ENCODE measurements around the gene SLC1A2.
A peak's percentile ranks its signal among the peaks of the same experiment; 100 is the strongest.

SLC1A2 gene

GRCh38 chr11:35317253-35317652, 102.1 kb downstream of the SLC1A2 start:
- Histone ChIP-seq H3K36me3 (replicated peaks) (no peaks in the 10 kb centered on the region), H3K9me3 (no peaks in the 10 kb centered on the region)

DNA sequence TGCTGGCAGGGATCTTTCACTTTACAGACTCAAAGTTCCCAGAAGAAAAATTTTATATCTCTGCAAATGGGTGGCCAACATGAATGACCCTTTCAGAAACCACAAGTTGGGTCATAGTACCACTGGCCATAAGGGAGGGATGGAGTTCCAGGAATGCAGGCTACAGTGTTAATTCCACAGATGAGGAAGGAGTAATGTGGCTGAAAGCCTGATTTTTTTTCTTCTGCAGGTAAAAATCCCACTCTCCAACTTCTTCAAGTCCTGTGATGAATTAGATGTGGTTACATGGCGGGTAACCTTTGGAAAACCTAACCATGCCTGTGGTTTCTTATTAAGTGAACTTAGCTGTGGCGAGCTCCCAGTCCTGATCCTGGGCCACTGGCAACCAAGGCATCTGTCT, 103.2 kb downstream of the SLC1A2 start:
- no peak for DNase-seq (ENCODE audit: low spot score in 2 of 2)
- Histone ChIP-seq H3K9me3 (no peaks in the 10 kb centered on the region), H3K27me3 (ENCODE audit: low read depth) (no peaks in the 10 kb centered on the region), H3K4me3 (no peak overlapping the region), H3K4me1 (peaks cover 3% of the 10 kb centered on the region), H3K36me3 (replicated peaks) (no peaks in the 10 kb centered on the region)
- in situ Hi-C loops (cut with MboI; ENCODE audit: low sequenced_read_pairs), result no loop called here

More at GRCh38 chr11:35317253-35317652, 102.1 kb downstream of the SLC1A2 start:
- no peaks in the 10 kb centered on the region for H3K27me3 ChIP-seq (ENCODE audit: low read depth)
- in situ Hi-C loops (cut with MboI; ENCODE audit: low sequenced_read_pairs), result no loop called here
- DNase-seq (ENCODE audit: low spot score in 2 of 2), result no peak
- peaks cover 6% of the 10 kb centered on the region for H3K4me1 ChIP-seq
- no peak overlapping the region for H3K4me3 ChIP-seq

DNA sequence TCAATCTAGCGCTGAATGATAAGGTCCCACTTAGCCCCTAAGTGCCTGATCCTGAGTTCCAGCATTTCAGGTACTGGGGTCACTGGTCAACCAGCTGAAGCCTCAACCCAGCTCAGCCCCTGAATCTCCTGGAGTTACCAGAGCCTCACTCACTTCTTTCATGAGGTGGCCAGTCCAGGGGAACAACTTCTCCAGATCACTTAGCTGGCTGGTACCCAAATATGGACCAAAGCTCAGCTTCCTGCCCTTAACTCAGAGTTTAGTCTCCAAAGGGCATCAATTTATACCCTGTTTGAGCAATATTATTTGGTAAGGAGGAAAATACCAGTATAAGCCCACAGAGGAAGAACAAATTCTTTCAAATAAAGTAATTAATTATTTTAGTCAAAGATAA, 105.6 kb downstream of the SLC1A2 start:
- peaks cover 3% of the 10 kb centered on the region for H3K4me1 ChIP-seq
- no peaks in the 10 kb centered on the region for H3K9me3 ChIP-seq
- no peaks in the 10 kb centered on the region for H3K27me3 ChIP-seq (ENCODE audit: low read depth)
- no peak for DNase-seq (ENCODE audit: low spot score in 2 of 2)
- H3K4me3 ChIP-seq, result no peak overlapping the region
- no peaks in the 10 kb centered on the region for H3K36me3 ChIP-seq (replicated peaks)
- in situ Hi-C loops (cut with MboI; ENCODE audit: low sequenced_read_pairs), result no loop called here

DNA sequence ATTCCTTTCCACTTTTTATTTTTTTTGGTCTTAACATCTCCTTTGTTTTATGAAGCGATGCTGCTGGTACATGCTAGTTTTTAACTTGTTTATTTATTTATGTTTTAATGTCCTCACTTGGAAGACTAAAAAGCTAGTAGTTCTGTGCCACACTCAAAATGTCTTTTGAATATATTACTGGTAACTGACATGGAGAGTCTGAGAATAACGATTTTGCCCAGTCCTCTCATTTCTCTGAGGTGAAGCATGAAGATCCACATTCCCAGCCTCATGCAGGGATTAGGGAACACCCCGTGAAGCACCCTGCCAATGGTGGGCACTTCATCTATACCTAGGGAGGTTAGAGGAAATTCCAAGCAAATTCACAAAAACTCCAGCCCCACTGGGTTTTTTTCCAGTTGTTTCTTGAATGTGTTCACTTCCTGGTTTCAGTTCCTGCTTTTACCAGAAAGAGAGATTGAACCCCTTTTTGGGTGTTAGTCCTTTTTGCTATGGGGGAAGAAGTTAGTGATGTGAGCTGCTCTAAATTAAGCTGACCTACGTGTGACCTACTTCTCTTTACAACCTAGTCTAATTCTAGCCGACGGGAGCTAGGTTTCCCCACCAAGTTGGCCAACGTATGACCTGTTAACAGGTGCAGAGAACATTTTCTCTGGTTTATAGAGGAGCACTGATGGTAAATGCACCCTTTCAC, 106.1 kb downstream of the SLC1A2 start:
- DNase-seq (ENCODE audit: low spot score in 2 of 2), result no peak

DNA sequence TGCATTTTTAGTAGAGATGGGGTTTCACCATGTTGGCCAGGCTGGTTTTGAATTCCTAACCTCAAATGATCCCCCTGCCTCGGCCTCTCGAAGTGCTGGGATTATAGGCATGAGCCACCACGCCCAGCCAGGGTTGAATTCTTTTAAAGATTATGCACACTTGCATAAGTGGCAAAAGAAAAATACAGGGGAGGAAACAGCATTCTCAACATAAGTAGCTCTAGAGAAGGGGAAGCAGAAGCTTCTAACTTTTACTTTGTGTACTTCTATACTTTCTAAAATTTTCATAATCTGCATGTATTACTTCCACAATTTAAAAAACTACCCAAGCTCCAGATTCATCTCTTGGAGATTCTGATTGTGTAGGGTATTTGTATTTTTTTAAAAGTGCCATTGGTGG, 108.0 kb downstream of the SLC1A2 start:
- Histone ChIP-seq H3K4me3 (no peak overlapping the region), H3K9me3 (no peaks in the 10 kb centered on the region), H3K4me1 (peaks cover 3% of the 10 kb centered on the region), H3K36me3 (replicated peaks) (no peaks in the 10 kb centered on the region), H3K27me3 (ENCODE audit: low read depth) (no peaks in the 10 kb centered on the region)
- in situ Hi-C loops (cut with MboI; ENCODE audit: low sequenced_read_pairs), result no loop called here
- peak; percentile 20 to 55 for DNase-seq (ENCODE audit: low spot score in 2 of 2)

More for the DNA sequence above, 106.1 kb downstream of the SLC1A2 start:
- Histone ChIP-seq H3K9me3 (no peaks in the 10 kb centered on the region), H3K4me1 (peaks cover 3% of the 10 kb centered on the region), H3K36me3 (replicated peaks) (no peaks in the 10 kb centered on the region), H3K4me3 (no peak overlapping the region), H3K27me3 (ENCODE audit: low read depth) (no peaks in the 10 kb centered on the region)
- in situ Hi-C loops (cut with MboI; ENCODE audit: low sequenced_read_pairs), result no loop called here

- in situ Hi-C loops (cut with MboI; ENCODE audit: low sequenced_read_pairs), result no loop called here
- peaks cover 3% of the 10 kb centered on the region for H3K4me1 ChIP-seq
- no peaks in the 10 kb centered on the region for H3K27me3 ChIP-seq (ENCODE audit: low read depth)
- no peak for DNase-seq (ENCODE audit: low spot score in 2 of 2)
- H3K36me3 ChIP-seq (replicated peaks), result no peaks in the 10 kb centered on the region
- no peak overlapping the region for H3K4me3 ChIP-seq
- H3K9me3 ChIP-seq, result no peaks in the 10 kb centered on the region
Observed at GRCh38 chr11:35308157-35308556, 111.2 kb downstream of the SLC1A2 start.

DNA sequence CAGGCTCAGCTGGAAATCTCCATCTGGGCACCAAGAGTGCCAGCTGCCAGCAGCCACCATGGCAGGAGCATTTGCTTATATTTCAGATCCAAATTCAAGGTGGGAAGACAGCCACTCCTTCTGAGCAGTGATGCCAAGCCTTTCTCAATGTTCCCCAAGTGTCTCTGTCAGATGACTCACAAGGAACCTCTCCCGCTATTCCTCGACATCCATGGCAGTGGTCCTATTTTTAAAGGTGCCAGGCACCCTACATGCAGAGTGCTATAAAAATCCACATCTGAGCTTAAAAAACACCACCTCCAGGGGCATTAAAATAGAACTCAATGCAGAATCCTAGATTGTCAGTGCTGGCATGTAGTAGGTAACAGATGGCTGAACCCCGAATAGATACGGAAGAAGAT, 112.1 kb downstream of the SLC1A2 start:
- in situ Hi-C loops (cut with MboI; ENCODE audit: low sequenced_read_pairs), result no loop called here

DNA sequence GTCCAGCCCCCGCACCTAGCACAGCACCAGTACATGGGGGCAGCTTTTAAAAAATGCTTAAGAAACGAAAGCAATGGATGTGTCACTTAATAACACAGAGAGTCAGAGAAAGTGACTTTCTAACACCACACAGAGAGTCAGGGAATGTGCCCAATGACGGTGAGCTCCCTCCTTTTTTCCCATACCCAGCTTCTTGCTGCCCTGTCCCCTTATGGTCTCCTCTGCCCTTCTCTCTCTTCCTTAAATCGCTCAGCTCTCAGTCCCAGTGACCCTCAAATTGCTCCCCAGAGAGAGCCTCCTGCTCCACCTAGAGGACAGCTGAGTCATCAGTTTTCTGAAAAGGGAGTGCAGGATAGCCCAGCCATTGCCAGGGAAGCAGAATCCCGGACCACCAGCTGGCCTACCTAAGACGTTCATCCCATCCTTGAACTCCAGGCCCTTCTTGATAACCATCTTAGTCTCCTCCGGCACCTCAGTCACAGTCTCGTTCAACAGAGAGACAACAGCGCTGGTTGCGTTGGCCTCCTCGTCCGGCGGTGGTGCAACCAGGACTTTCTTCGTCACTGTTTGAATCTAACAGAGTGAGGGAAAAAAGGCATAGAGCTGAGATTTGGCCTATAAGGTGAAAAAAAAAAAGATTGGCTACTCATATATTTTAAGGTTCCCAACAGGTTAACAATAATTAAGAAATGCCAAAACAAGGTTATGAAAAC, 113.5 kb downstream of the SLC1A2 start:
- H3K4me1 ChIP-seq, result no peaks in the 10 kb centered on the region
- no peak overlapping the region for H3K4me3 ChIP-seq
- no peaks in the 10 kb centered on the region for H3K27me3 ChIP-seq (ENCODE audit: low read depth)
- H3K36me3 ChIP-seq (replicated peaks), result no peaks in the 10 kb centered on the region
- peak; percentile 38 to 40 for DNase-seq (ENCODE audit: low spot score in 2 of 2)
- in situ Hi-C loops (cut with MboI; ENCODE audit: low sequenced_read_pairs), result no loop called here
- no peaks in the 10 kb centered on the region for H3K9me3 ChIP-seq

More for the DNA sequence above, 112.1 kb downstream of the SLC1A2 start:
- Histone ChIP-seq H3K9me3 (no peaks in the 10 kb centered on the region), H3K36me3 (replicated peaks) (no peaks in the 10 kb centered on the region), H3K4me3 (no peak overlapping the region), H3K27me3 (ENCODE audit: low read depth) (no peaks in the 10 kb centered on the region), H3K4me1 (peaks cover 3% of the 10 kb centered on the region)
- no peak for DNase-seq (ENCODE audit: low spot score in 2 of 2)

DNA sequence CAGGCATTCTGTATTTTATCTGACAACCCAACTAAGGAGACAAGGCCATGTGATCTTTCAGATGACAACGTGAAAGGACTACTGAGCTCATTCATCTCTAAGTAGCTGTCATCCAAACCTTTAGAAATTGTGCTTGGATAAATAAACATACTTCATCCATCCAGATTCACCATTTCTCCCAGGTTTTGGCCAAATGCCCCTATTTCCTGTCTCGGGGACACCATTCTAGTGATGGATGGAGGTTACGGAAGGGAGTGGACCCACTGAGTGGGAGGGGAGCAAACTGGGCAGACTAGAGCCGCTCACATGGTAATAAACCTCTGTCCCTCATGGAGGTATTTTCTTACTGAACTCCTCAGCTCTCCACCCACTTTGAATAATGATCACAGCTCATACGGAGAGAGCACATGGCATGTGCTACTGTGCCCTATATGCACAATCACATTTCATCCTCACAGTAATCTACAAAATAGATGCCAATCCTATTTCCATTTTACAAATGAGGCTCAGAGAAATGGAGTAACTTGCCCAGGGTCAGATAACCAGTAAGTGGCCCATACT, 114.4 kb downstream of the SLC1A2 start:
- in situ Hi-C loops (cut with MboI; ENCODE audit: low sequenced_read_pairs), result no loop called here
- Histone ChIP-seq H3K27me3 (ENCODE audit: low read depth) (no peaks in the 10 kb centered on the region), H3K4me3 (no peak overlapping the region), H3K36me3 (replicated peaks) (no peaks in the 10 kb centered on the region), H3K9me3 (no peaks in the 10 kb centered on the region), H3K4me1 (no peaks in the 10 kb centered on the region)
- DNase-seq (ENCODE audit: low spot score in 2 of 2), result no peak

GRCh38 chr11:35304386-35304775, 115.0 kb downstream of the SLC1A2 start:
- H3K9me3 ChIP-seq, result no peaks in the 10 kb centered on the region
- in situ Hi-C loops (cut with MboI; ENCODE audit: low sequenced_read_pairs), result no loop called here
- H3K4me3 ChIP-seq, result no peak overlapping the region
- H3K4me1 ChIP-seq, result no peaks in the 10 kb centered on the region
- no peaks in the 10 kb centered on the region for H3K36me3 ChIP-seq (replicated peaks)
- DNase-seq (ENCODE audit: low spot score in 2 of 2), result no peak
- H3K27me3 ChIP-seq (ENCODE audit: low read depth), result no peaks in the 10 kb centered on the region

DNA sequence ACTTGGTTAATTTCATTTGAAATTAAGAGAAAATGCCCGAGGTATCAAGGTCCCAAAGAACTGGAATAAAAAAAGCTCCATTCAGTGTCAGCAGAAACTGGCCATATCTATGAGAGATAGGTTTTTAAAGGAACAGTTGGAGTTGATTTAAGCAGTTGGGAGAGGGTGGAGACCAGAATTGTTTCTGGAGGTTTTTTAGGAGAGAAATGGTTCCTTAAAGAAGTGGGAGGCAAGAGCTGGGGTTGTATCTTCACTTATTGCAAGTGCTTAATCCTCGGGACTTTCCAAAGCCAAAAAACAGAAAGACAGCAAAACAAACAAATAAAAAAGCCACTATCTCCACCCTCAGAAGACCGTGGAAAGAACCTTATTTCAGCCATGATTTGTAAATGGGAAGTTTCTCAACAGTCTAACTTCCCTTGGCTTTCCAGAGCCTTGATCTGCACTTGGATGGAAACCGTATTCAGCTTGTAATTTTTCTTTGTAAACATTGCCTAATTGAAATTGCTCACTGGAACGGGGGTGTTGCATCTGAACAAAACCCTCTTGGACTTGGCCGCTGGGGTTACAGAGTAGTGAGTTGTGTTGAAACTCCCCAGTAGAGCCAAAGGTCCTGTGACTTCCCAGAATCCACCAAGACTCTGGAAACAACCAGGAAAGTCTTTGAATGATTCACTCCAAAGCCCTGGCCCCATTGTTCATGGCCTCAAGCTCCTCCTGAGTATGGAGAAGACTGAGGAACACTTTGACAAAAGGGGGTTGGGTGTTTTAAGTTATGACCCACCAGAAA, 115.6 kb downstream of the SLC1A2 start:
- Histone ChIP-seq H3K4me1 (no peaks in the 10 kb centered on the region), H3K27me3 (ENCODE audit: low read depth) (no peaks in the 10 kb centered on the region), H3K9me3 (no peaks in the 10 kb centered on the region), H3K36me3 (replicated peaks) (no peaks in the 10 kb centered on the region), H3K4me3 (no peak overlapping the region)
- in situ Hi-C loops (cut with MboI; ENCODE audit: low sequenced_read_pairs), result no loop called here
- DNase-seq (ENCODE audit: low spot score in 2 of 2), result no peak

DNA sequence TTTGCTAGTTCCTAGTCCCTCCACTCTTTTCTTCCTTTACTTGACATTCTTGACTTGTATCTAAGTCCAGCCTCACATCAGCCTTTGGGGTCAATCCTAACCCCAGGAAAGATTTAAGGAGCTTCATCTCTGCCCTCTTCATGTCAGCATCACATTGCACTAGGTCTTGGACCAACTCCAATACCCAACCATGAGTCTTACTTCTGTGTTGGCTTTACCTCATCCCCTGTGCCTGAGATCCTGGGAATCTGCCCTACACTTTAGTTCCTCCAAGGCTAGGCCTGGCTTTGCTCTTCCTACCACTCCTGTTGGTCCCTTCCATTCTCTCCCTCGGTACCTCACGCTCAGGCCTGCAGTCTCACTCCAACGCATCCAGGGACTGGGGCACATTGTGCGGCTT, 117.0 kb downstream of the SLC1A2 start:
- Histone ChIP-seq H3K4me3 (no peak overlapping the region), H3K4me1 (no peaks in the 10 kb centered on the region), H3K36me3 (replicated peaks) (no peaks in the 10 kb centered on the region), H3K9me3 (no peaks in the 10 kb centered on the region), H3K27me3 (ENCODE audit: low read depth) (no peaks in the 10 kb centered on the region)
- DNase-seq (ENCODE audit: low spot score in 2 of 2), result no peak
- in situ Hi-C loops (cut with MboI; ENCODE audit: low sequenced_read_pairs), result no loop called here

DNA sequence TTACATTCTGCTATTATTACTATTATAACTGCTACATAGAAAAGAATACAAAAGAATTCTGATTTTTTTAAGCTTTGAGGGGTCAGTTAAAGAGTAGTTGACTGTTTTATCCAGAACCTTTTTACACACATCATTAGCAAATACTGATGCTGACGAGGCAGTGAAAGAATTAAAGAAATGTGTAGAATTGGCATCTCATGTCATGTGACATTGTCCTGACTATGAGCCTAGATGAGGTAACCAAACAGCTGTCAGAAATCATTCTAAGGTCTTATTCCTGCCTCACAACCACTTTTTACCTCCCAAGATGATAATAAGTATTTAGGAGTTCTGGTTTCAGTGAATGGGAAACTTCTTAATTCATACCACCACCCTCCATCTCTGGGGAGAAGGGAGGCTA, 121.0 kb downstream of the SLC1A2 start:
- in situ Hi-C loops (cut with MboI; ENCODE audit: low sequenced_read_pairs), result no loop called here
- H3K4me3 ChIP-seq, result no peak overlapping the region
- 0 out of 2 replicates have a peak, but pooled peaks cover 4% of the 10 kb centered on the region for H3K27me3 ChIP-seq (ENCODE audit: low read depth)
- no peaks in the 10 kb centered on the region for H3K4me1 ChIP-seq
- no peak for DNase-seq (ENCODE audit: low spot score in 2 of 2)
- H3K36me3 ChIP-seq (replicated peaks), result no peaks in the 10 kb centered on the region
- H3K9me3 ChIP-seq, result no peaks in the 10 kb centered on the region

DNA sequence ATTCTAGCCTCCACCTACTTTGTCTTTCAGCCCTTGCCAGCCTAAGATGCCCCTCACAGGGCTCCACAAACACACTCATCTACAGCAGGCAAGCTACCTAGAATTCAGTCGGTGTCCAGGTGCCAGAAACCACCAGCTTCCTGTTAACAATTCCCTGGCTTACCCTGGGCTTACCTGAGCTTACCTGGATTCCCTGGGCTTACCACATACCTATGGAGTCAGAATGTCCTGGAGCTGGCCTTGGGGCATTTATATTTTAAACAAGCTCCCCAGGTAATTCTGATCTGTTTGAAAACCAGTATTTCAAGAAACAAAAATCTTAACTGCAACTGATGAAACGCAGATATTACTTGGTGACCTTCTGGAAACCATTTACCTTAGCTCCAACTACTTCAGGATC, 123.6 kb downstream of the SLC1A2 start:
- Histone ChIP-seq H3K9me3 (no peaks in the 10 kb centered on the region), H3K36me3 (replicated peaks) (no peaks in the 10 kb centered on the region), H3K27me3 (ENCODE audit: low read depth) (0 out of 2 replicates have a peak, but pooled peaks cover 4% of the 10 kb centered on the region), H3K4me1 (no peaks in the 10 kb centered on the region), H3K4me3 (no peak overlapping the region)
- in situ Hi-C loops (cut with MboI; ENCODE audit: low sequenced_read_pairs), result no loop called here
- no peak for DNase-seq (ENCODE audit: low spot score in 2 of 2)
